Measurements from ENCODE around the gene ATOH1.

ATOH1 gene, protein sequence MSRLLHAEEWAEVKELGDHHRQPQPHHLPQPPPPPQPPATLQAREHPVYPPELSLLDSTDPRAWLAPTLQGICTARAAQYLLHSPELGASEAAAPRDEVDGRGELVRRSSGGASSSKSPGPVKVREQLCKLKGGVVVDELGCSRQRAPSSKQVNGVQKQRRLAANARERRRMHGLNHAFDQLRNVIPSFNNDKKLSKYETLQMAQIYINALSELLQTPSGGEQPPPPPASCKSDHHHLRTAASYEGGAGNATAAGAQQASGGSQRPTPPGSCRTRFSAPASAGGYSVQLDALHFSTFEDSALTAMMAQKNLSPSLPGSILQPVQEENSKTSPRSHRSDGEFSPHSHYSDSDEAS

DNA sequence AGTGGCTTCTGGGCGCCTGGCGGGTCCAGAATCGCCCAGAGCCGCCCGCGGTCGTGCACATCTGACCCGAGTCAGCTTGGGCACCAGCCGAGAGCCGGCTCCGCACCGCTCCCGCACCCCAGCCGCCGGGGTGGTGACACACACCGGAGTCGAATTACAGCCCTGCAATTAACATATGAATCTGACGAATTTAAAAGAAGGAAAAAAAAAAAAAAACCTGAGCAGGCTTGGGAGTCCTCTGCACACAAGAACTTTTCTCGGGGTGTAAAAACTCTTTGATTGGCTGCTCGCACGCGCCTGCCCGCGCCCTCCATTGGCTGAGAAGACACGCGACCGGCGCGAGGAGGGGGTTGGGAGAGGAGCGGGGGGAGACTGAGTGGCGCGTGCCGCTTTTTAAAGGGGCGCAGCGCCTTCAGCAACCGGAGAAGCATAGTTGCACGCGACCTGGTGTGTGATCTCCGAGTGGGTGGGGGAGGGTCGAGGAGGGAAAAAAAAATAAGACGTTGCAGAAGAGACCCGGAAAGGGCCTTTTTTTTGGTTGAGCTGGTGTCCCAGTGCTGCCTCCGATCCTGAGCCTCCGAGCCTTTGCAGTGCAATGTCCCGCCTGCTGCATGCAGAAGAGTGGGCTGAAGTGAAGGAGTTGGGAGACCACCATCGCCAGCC, at the start of gene ATOH1:
ATOH1 (plus strand) TSS at position 422 of the 663 bp plus-strand sequence; CDS start at position 596, 174 bp downstream.
- DNase-seq, result peak; percentile 33

DNA sequence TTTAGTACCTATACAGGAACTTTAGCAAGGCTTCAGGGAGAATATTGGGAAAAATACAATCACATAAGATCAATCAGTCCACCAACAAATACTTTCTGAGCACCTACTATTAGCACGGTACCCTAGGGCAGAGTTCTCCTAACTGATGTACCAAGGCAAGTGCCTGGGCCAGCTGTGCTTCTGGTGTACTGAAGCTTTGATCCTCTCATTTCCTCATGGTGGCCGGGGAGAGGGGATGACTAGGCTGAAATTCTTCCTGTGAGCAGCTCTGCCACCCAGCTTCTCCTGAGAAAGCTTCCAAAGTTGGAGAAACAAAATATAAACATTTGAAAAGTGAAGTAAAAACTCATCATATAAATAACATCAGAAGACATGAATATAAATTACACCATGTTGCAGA, 49.3 kb upstream of the ATOH1 start:
- DNase-seq, result no peak

DNA sequence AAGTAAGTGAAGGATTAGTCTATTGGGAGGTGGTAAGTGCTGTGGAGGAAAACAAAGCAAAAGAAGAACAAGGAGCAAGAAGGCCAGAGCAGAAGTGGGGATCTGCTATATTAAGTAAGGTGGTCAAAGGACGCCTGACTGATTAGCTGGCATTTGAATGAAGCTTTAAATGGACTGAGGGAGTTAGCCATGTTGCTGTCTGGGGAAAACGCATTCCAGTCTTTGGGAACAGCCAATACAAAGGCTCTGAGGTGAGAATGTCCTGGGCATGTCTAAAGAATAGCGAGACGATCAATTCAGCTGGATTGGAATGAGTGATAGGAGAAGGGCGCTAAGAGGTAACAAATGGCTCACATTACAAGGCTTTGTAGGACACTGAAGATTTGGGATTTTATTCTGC, 48.5 kb upstream of the ATOH1 start:
- DNase-seq, result no peak

DNA sequence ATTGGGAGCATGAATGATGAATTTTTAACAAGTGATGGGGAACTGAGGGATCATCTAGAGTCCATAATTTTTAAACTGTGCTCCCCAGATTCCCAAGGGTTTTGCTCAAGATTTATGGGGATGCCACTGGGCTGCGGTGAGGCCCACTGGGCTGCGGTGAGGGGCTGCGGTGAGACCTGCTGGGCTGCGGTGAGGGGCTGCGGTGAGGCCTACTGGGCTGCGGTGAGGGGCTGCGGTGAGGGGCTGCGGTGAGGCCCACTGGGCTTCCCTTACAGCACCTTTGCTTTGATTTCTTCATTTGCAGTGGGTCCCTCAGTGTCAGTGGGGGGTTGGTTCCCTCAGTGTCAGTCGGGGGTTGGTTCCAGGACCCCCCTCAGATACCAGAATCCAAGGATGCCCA, 47.4 kb upstream of the ATOH1 start:
- DNase-seq, result no peak

DNA sequence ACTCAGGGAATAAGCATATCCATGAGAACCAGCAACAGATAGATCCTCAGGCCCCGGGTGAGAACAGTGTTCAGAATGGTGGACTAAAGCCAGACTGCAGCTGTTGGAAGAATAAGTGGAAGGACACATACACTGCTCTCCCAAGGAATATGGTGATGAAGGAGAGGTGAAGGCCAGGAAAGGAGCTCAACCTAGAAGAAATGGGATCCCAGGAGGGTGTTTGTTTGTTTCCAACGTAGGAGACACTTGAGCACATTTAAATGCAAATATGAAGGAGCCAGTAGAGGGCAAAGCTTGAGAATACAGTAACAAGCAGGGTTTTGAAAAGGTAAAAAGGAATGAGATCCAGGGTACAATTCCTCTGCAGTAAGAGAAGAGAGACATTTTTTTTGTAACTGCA, 42.4 kb upstream of the ATOH1 start:
- no peak for DNase-seq

DNA sequence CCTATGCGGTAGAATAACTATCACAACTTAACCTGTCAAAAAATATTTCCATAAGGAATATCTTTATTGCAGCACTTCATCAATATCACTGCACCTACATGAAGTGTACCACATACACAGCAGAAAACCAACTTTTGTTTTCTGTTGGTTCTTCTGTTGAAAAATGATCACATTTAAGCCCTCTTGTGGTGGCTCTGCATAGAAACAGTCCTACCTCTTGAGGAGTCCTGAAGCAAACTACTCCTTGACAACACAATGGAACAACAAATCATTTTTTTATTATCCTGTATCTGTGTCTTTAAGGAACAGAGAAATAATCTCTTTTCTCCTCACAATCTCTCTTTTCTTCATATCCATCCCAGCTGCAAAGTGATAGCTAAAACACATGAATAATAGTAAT, 39.8 kb upstream of the ATOH1 start:
- DNase-seq, result peak; percentile 31

DNA sequence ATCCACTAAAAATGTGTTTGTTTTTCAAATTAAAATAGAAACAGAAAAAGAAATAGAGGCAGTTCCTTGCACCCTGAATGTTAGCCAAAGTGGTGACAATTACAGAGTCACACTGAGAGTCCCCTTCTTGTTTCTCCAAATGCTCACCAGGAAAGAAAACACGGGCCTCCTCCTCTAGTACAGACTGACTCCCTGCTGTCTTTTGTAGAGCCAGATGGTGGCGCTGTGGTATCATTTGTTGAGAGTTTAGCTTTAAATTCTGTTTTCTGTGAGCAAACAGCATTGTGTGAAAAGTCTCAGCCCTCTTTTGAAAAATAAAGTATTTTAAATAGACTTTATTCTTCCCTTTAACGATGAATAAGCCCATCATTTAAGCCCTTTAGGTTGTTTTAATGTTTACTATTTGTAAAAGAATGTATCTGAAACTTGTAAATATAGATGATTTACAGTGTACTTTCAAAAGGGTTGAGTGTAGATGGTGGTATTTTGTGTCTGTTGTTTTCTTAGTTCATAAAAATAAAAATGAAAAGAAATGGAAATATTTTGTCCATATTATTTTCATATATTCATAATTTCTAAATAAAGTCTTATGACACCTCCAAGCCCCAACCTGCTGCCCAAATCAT, 36.9 kb upstream of the ATOH1 start:
- peak; percentile 77 for DNase-seq

DNA sequence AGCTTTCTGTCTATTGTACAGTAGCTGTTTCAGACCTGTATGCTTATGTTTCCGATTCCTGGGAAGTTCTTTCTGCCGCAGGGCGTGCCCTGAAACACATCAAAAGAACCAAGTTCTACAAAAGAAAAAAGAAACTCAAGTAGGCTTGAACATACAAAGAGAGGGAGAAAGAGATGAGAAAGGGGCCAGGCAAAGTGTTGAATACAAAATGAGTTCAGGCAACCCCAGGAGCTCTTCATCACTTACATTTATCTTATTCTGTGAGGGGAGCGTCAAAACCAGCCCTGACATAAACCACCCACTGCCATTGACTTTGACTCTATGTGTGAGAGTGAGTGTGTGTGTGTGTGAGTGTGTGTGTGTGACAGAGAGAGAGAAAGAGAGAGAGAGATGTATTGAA, 26.5 kb upstream of the ATOH1 start:
- DNase-seq, result no peak

DNA sequence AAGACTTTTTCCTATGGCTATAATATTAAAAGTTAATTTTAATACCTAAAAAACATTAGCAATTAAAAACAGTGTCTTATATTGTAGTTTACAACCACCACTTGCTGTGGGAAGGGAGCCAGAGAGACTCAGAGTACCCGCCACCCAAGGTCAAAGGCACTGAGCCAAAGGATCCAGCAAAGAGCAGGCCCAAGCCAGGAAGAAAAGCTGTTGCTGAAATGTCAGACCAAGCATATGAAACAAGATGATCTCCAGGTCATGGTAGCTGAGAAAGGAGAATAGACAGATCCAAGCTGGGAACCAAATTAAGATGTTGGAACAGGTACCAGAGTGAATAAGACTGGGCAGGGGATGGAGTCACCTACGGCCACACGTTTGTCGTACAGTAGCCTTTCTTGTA, 18.8 kb upstream of the ATOH1 start:
- no peak for DNase-seq

DNA sequence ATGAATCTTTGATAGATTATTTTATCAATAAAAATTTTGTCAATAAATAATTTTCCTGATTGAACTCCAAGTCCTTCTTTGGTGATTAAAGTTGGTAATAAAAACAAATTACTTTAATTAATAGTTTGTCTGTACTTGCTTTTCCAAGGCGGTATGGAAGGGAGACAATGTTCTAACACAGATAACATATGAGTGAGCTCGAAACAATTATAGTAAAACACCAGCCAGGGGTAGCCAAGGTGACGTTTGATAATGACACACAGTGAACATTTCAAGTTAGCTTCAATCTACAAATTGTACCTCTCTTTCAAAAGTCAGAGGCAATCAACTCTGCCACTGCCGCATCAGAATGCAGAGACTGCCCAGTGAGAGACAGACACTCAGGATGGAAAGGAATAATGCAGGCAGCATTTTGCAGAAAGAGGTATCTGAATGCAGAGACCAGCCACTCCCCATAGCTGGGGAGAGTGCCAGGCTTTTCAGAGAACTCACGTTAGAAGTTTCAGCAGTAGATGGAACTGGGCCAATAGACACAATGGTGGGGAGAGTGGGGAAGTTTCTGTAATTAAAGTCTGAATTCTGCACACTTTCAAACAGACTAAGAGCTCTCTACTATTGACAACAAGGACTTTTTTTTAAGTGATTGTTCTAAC, 18.1 kb upstream of the ATOH1 start:
- DNase-seq, result no peak

DNA sequence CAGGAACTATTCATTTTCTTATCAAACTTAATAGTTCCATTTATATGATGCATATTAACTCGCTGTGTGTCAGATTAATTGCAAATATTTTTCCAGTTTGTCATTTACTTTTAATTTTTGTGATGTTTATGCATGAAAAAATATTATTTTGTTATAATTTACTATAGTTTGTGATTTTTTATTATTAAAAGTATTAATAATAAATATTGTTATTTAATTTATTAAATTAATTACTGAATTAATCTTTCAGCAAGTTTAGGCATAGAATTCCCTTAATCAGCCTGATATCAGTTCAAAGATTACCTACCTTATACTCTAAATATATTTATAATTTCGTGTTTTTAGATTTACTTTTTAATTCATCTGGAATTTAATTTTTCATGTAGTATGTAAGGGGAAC, 15.5 kb upstream of the ATOH1 start:
- DNase-seq, result no peak

DNA sequence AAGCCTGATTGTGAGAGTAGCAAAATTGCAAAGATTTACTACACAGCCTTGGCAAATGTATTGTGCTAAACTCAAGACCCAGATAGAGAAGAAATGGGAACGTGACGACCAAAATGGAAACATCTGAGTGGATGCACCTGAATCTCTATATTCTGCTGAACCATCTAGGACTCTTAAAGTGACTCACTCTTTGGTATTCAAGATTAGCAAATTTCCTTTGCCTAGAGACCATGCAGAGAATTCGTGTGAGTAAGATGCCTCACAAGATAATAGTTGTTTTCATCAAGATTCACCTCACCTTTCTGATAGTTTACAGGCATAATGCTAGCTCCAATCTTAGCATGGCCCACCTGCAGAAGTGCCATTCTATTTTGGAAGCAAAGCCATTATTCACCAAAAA, 14.4 kb upstream of the ATOH1 start:
- DNase-seq, result no peak

DNA sequence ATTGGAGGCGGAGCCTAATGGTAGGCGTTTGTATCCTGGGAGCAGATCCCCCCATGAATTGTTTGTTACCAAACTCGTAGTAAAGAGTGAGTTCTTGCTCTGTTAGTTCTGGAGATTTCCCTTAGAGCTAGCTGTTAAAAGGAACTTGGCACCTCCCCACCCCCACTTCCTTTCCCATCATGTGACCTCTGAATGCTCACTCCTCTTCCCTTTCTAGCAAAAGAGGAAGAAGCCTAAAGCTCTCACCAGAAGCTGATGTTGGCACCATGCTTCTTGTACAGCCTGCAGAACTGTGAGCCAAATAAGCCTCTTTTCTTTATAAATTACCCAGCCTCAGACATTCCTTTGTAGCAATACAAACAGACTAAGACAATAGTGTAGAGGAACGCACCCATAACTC, 13.8 kb upstream of the ATOH1 start:
- DNase-seq, result no peak

DNA sequence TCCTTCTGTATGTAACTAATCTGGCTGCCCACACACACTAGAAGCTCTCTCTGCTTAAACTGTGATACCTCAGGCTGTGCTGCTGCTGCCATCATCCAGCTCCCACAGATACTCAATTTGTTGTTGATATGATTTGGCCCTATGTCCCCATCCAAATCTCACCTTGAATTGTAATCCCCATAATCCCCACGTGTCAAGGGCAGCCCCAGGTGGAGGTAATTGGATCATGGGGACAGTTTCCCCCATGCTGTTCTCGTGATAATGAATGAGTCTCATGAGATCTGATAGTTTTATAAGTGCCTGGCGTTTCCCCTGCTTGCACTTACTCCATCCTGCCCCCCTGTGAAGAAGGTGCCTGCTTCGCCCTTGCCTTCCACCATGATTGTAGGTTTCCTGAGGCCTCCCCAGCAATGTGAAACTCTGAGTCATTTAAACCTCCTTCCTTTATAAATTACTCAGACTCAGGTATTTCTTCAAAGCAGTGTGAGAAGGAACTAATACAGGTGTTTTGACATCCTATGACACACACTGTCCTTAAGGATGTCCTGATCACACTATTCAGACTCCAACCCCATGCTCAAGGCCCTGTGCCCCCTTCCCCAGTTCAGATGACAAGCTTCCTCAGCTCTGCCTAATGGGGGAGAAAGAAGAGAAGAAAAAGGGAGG, 2.9 kb upstream of the ATOH1 start:
- peak; percentile 37 for DNase-seq

DNA sequence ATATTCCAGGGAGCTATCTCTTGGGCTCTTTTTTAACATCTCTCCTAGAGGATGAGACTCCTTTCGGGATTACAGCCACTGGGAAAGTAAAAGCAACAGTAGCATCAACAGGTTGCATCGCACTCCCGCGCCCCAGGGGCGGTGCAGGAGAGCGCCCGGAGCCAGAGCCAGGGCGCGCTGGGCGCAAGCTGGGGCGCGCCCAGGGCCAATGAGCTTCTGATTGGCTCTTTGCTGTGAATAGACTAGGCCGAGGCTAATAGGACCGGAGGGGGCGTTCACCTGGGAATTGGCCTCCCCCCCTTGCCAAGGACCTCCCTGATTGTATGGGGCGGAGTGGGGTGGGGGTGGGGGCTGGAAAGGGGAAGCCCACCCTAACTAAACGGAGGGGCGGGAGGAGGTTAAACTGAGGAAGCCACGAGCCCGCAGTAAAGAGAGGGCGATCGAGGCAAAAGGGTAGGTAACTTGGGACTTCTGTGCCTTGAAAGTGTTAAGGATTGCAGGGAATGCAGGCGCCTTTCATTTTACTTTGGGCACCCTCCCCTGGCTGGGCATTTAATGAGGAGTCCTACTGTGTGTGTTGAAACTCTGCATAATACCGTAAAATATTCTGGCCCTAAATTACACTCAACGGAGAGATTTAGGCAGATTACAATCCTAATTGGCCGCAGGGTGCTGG, 1.1 kb upstream of the ATOH1 start:
- DNase-seq, result no peak

DNA sequence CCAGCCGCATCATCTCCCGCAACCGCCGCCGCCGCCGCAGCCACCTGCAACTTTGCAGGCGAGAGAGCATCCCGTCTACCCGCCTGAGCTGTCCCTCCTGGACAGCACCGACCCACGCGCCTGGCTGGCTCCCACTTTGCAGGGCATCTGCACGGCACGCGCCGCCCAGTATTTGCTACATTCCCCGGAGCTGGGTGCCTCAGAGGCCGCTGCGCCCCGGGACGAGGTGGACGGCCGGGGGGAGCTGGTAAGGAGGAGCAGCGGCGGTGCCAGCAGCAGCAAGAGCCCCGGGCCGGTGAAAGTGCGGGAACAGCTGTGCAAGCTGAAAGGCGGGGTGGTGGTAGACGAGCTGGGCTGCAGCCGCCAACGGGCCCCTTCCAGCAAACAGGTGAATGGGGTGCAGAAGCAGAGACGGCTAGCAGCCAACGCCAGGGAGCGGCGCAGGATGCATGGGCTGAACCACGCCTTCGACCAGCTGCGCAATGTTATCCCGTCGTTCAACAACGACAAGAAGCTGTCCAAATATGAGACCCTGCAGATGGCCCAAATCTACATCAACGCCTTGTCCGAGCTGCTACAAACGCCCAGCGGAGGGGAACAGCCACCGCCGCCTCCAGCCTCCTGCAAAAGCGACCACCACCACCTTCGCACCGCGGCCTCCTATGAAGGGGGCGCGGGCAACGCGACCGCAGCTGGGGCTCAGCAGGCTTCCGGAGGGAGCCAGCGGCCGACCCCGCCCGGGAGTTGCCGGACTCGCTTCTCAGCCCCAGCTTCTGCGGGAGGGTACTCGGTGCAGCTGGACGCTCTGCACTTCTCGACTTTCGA, 654 bp downstream of the ATOH1 start:
- DNase-seq, result peak; percentile 30

DNA sequence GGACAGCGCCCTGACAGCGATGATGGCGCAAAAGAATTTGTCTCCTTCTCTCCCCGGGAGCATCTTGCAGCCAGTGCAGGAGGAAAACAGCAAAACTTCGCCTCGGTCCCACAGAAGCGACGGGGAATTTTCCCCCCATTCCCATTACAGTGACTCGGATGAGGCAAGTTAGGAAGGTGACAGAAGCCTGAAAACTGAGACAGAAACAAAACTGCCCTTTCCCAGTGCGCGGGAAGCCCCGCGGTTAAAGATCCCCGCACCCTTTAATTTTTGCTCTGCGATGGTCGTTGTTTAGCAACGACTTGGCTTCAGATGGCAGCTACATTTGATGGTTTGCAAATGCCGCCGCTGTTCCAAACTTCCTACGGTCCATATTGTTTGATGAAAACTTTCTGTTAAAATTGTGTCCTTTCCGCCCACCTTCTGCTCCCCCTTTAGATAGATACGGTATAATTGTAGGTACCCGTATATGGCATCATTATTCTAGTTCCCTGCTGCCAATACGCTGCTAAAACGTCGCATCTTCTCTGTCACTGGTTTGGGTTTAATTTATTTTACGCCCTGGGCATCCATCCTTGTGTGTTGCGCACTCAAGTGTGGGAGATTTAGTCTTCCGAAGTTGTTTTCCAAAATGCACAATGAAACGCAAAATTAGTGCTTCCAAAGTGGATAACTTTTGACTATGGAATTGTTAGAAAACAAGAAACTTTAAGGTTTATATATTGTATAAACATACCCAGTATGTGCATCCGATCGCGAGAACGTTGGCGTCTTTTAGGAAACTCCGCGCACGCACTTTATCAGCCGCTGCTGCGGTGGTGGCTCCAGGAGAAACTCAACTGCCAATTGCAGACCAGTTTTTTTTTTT, 1.5 kb downstream of the ATOH1 start:
- DNase-seq, result no peak

DNA sequence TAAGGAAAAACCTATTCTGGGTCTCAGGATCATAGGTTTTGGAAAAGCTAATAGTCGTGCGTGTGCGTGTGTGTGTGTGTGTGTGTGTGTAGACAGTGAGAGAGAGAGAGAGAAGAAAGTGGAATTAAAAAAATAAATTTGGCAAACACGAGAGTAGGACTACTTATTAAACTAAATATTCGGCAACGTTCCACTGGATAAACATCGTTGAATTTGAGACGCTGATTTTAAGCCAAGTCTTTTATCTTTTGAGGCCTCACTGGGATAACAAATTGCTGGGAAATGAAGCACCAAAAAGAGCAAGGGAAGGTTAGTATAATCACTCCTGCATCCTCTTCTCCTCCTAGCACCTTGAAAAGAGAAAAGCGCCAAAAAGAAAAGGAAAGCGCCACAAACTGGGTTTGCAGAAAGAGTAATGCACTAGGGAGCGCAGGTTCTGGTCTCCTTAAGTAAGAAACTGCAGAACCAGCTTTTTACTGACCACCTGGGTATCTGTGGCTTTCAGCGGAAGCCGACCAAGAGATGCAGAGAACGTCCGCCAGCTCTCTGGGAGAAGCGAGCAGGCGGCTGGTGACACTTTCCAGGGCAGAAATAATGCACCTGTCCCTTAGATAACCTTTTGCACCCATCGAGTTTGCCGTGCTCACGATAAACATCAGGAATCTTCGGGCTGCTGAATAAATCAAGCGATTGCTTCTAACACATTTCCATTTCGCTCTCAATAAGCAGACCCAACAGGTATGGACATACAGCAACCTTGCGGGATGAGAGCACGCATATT, 3.4 kb downstream of the ATOH1 start:
- DNase-seq, result no peak

DNA sequence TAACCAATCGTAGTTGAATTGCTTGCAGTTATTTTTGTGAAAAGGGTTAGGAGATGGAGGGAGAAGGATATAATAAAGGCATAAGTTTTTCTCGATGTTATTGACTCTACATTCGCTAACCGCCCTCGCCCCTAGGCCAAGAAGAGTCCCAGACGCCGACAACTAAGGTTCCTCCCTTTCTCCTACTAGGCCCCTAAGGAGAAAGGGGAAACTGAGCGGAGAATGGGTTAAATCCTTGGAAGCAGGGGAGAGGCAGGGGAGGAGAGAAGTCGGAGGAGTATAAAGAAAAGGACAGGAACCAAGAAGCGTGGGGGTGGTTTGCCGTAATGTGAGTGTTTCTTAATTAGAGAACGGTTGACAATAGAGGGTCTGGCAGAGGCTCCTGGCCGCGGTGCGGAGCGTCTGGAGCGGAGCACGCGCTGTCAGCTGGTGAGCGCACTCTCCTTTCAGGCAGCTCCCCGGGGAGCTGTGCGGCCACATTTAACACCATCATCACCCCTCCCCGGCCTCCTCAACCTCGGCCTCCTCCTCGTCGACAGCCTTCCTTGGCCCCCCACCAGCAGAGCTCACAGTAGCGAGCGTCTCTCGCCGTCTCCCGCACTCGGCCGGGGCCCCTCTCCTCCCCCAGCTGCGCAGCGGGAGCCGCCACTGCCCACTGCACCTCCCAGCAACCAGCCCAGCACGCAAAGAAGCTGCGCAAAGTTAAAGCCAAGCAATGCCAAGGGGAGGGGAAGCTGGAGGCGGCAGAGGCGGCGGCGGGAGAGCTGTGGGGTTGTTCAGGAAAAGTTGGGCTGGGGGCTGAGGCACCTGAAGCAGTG, 5.9 kb downstream of the ATOH1 start:
- no peak for DNase-seq
